Colonic mucosa (tissue), 4 donors: ENCODE data around the gene MLLT3. TPM values are rescaled to one million over a fixed set of nuclear protein-coding genes. Genes with fewer than 3 reads are reported as not detected.

ENCODE experiments used
- DNase-seq: peaks from one replicate; pipeline ENCODE4 v3.0.0-alpha.2; 2020
- H3K27ac ChIP-seq: fragments of 200-600 bp; one replicate; pipeline ENCODE4 v1.8.0; 2021
- H3K27me3 ChIP-seq: fragments of 200-600 bp; one replicate; pipeline ENCODE4 v1.8.0; 2021
- H3K36me3 ChIP-seq: fragments of 200-600 bp; one replicate; pipeline ENCODE4 v1.8.0; 2021
- H3K4me1 ChIP-seq: fragments of 200-600 bp; one replicate; pipeline ENCODE4 v1.8.0; 2021; ENCODE audit warnings: mild to moderate bottlenecking
- H3K4me3 ChIP-seq: fragments of 200-600 bp; one replicate; pipeline ENCODE4 v1.8.0; 2021
- H3K9ac ChIP-seq, 2 donors: one replicate each; pipeline ENCODE4 v1.7.0; 2013; ENCODE audit warnings: control low read depth in 2 of 2, low read depth in 2 of 2, low read length in 2 of 2
- H3K9me3 ChIP-seq: fragments of 200-600 bp; one replicate; pipeline ENCODE4 v1.8.0; 2021
- intact Hi-C: fragments of 100-400 bp; cut with DNase I; formaldehyde crosslinking; loops from one replicate; pipeline ENCODE4 v1.14.1; 2022
- total RNA-seq, 2 donors: library from RNA; stranded (reverse); fragmentation: NEBNext Ultra II Directional in 1 of 2; extraction: Animal tissue kit (Norgen Biotek cat#: 25700) in 1 of 2; gene quantifications; one replicate each; pipeline ENCODE4 v1.2.1, GENCODE V29; 2021
- TF ChIP-seq, protein P1 (sequence below): fragments of 200-600 bp; IDR thresholded peaks from one replicate; pipeline ENCODE4 v1.8.0; 2022; ENCODE audit warnings: antibody characterized with exemption, mild to moderate bottlenecking
- donor health status: healthy.
- donor health status: DM: no; HTN: no; CAD: no.
- donor health status: DM: no; HTN: no; CAD: no.

Gene MLLT3
- total RNA-seq, 2 donors from 2014 or later, result 44.6 to 65.2 TPM

GRCh38 chr9:20369391-20369790 is 252.9 kb downstream of the MLLT3 start:
- DNase-seq, result no peak
- intact Hi-C loops, result no loop called here
- TF ChIP-seq, protein P1, sequence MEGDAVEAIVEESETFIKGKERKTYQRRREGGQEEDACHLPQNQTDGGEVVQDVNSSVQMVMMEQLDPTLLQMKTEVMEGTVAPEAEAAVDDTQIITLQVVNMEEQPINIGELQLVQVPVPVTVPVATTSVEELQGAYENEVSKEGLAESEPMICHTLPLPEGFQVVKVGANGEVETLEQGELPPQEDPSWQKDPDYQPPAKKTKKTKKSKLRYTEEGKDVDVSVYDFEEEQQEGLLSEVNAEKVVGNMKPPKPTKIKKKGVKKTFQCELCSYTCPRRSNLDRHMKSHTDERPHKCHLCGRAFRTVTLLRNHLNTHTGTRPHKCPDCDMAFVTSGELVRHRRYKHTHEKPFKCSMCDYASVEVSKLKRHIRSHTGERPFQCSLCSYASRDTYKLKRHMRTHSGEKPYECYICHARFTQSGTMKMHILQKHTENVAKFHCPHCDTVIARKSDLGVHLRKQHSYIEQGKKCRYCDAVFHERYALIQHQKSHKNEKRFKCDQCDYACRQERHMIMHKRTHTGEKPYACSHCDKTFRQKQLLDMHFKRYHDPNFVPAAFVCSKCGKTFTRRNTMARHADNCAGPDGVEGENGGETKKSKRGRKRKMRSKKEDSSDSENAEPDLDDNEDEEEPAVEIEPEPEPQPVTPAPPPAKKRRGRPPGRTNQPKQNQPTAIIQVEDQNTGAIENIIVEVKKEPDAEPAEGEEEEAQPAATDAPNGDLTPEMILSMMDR, result no peak

GRCh38 chr9:20367855-20368254 is 254.4 kb downstream of the MLLT3 start:
- no peaks in the 10 kb centered on the region for H3K27me3 ChIP-seq
- no peak for DNase-seq
- H3K27ac ChIP-seq, result no peak overlapping the region
- TF ChIP-seq, protein P1, result no peak
- H3K9ac ChIP-seq, result no peak overlapping the region
- no peaks in the 10 kb centered on the region for H3K9me3 ChIP-seq
- no peaks in the 10 kb centered on the region for H3K36me3 ChIP-seq
- H3K4me1 ChIP-seq, result no peaks in the 10 kb centered on the region
- no peak overlapping the region for H3K4me3 ChIP-seq
- intact Hi-C loops, result no loop called here

More at GRCh38 chr9:20369391-20369790, 252.9 kb downstream of the MLLT3 start:
- Histone ChIP-seq H3K9me3 (no peaks in the 10 kb centered on the region), H3K27ac (no peak overlapping the region), H3K9ac (no peak overlapping the region), H3K4me1 (no peaks in the 10 kb centered on the region), H3K27me3 (no peaks in the 10 kb centered on the region), H3K36me3 (no peaks in the 10 kb centered on the region), H3K4me3 (no peak overlapping the region)

DNA sequence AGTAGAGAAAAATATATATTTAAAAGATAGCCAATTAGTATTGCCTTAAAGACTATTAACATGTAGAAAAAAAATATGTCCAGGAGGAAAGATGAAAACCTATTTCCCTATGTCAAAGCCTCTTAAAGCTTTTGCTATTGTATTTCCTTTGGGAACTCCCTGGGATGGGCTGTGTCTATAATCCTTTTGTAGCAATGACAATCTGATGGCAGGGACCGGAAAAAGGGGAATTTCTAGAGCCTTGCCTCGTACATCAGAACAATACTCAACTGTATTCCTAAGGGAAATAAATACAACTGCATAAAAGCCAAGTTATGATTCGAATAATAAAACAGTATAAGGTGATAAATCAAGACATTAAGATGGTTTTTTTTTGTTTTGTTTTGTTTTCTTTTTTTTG is 257.3 kb downstream of the MLLT3 start:
- DNase-seq, result no peak
- no peaks in the 10 kb centered on the region for H3K4me1 ChIP-seq
- no peak overlapping the region for H3K4me3 ChIP-seq
- H3K27ac ChIP-seq, result no peak overlapping the region
- intact Hi-C loops, result no loop called here
- H3K27me3 ChIP-seq, result no peaks in the 10 kb centered on the region
- no peaks in the 10 kb centered on the region for H3K9me3 ChIP-seq
- TF ChIP-seq, protein P1, result no peak
- no peak overlapping the region for H3K9ac ChIP-seq
- H3K36me3 ChIP-seq, result no peaks in the 10 kb centered on the region

- intact Hi-C loops, result no loop called here
- TF ChIP-seq, protein P1, result no peak
Measured at GRCh38 chr9:20363233-20363632, 259.1 kb downstream of the MLLT3 start.

GRCh38 chr9:20361656-20362570 is 260.4 kb downstream of the MLLT3 start:
- intact Hi-C loops, result no loop called here
- Histone ChIP-seq H3K36me3 (no peaks in the 10 kb centered on the region), H3K27me3 (no peaks in the 10 kb centered on the region), H3K4me3 (no peak overlapping the region), H3K27ac (no peak overlapping the region), H3K4me1 (no peaks in the 10 kb centered on the region), H3K9me3 (no peaks in the 10 kb centered on the region), H3K9ac (no peak overlapping the region)
- no peak for DNase-seq
- TF ChIP-seq, protein P1, result no peak

More at GRCh38 chr9:20363233-20363632, 259.1 kb downstream of the MLLT3 start:
- Histone ChIP-seq H3K27me3 (no peaks in the 10 kb centered on the region), H3K36me3 (no peaks in the 10 kb centered on the region), H3K27ac (no peak overlapping the region), H3K9me3 (no peaks in the 10 kb centered on the region), H3K9ac (no peak overlapping the region), H3K4me3 (no peak overlapping the region), H3K4me1 (no peaks in the 10 kb centered on the region)
- no peak for DNase-seq
